ENCODE measurements around the gene NFYC.

The NFYC gene

GRCh38 chr1:40818264-40818961 is 126.9 kb downstream of the NFYC start:
- Histone ChIP-seq H3K27me3 (peaks cover 60% of the 10 kb centered on the region), H3K27ac (no peak overlapping the region), H3K4me3 (ENCODE audit: low read depth in 1 of 2, low read length in 1 of 2) (peak overlapping the region; percentile 49 to 51), H3K9me3 (no peaks in the 10 kb centered on the region), H3K4me1 (ENCODE audit: control insufficient read depth in 1 of 2, insufficient read depth in 1 of 2, low read depth in 1 of 2, low read length in 1 of 2) (peaks cover 7 to 8% of the 10 kb centered on the region in 2 experiments), H3K36me3 (no peaks in the 10 kb centered on the region)
- TF ChIP-seq CTCF (IDR thresholded peaks at IDR 0.05) = no peak

GRCh38 chr1:40819101-40819500 is 127.6 kb downstream of the NFYC start:
- no peak overlapping the region for H3K4me3 ChIP-seq (ENCODE audit: low read depth in 1 of 2, low read length in 1 of 2)

GRCh38 chr1:40820251-40820797 is 128.8 kb downstream of the NFYC start:
- Histone ChIP-seq H3K27me3 (peaks cover 52% of the 10 kb centered on the region), H3K4me3 (ENCODE audit: low read depth in 1 of 2, low read length in 1 of 2) (no peak overlapping the region), H3K36me3 (no peaks in the 10 kb centered on the region), H3K4me1 (ENCODE audit: control insufficient read depth in 1 of 2, insufficient read depth in 1 of 2, low read depth in 1 of 2, low read length in 1 of 2) (peaks cover 10 to 11% of the 10 kb centered on the region in 2 experiments), H3K27ac (no peak overlapping the region), H3K9me3 (no peaks in the 10 kb centered on the region)
- TF ChIP-seq CTCF (IDR thresholded peaks at IDR 0.05) = no peak

More at GRCh38 chr1:40819101-40819500, 127.6 kb downstream of the NFYC start:
- Histone ChIP-seq H3K27me3 (peaks cover 60% of the 10 kb centered on the region), H3K4me1 (ENCODE audit: control insufficient read depth in 1 of 2, insufficient read depth in 1 of 2, low read depth in 1 of 2, low read length in 1 of 2) (peaks cover 7 to 8% of the 10 kb centered on the region in 2 experiments), H3K9me3 (no peaks in the 10 kb centered on the region), H3K27ac (no peak overlapping the region), H3K36me3 (no peaks in the 10 kb centered on the region)
- TF ChIP-seq CTCF (IDR thresholded peaks at IDR 0.05) = no peak

Measured in neutrophil (primary cell).